ENCODE measurements around the gene WNT9B.

DNA sequence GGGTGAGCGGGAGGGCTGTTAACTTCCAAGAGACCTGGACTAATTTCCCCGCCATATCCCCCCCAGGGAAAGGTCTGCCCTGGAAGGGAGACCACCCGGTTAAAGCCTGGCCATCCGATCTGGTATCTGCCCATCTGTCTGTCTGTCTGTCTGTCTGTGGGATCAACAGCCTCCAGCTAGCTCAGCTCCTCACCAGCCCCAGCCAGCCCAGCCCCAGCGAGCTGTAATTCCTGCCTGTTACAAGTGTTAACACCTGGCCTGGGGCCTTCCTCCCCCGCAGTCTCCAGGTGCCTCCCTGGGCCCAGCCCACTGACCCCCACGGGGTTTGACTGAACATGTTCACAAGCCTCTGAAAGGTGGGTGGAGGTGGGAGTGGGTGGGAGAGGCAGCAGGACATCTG lies 36.9 kb upstream of the WNT9B start:
- TF ChIP-seq, protein P1, sequence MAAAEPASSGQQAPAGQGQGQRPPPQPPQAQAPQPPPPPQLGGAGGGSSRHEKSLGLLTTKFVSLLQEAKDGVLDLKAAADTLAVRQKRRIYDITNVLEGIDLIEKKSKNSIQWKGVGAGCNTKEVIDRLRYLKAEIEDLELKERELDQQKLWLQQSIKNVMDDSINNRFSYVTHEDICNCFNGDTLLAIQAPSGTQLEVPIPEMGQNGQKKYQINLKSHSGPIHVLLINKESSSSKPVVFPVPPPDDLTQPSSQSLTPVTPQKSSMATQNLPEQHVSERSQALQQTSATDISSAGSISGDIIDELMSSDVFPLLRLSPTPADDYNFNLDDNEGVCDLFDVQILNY (CRISPR knock-in tag; conservative IDR thresholded peaks at IDR 0.05), result no peak
- TF ChIP-seq, protein P2, sequence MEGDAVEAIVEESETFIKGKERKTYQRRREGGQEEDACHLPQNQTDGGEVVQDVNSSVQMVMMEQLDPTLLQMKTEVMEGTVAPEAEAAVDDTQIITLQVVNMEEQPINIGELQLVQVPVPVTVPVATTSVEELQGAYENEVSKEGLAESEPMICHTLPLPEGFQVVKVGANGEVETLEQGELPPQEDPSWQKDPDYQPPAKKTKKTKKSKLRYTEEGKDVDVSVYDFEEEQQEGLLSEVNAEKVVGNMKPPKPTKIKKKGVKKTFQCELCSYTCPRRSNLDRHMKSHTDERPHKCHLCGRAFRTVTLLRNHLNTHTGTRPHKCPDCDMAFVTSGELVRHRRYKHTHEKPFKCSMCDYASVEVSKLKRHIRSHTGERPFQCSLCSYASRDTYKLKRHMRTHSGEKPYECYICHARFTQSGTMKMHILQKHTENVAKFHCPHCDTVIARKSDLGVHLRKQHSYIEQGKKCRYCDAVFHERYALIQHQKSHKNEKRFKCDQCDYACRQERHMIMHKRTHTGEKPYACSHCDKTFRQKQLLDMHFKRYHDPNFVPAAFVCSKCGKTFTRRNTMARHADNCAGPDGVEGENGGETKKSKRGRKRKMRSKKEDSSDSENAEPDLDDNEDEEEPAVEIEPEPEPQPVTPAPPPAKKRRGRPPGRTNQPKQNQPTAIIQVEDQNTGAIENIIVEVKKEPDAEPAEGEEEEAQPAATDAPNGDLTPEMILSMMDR (CRISPR knock-in tag; IDR thresholded peaks at IDR 0.05), result no peak
